ENCODE results near the gene PRSS27. TPM values are rescaled to one million over a fixed set of nuclear protein-coding genes. Genes with fewer than 3 reads are reported as not detected.
A peak's percentile ranks its signal among the peaks of the same experiment; 100 is the strongest.
"Not testable (repeated sequence)": the region's sequence is repeated elsewhere in the genome, so short reads cannot be mapped to it uniquely, and the experiment has no call there.

PRSS27 gene
- total and polyA plus RNA-seq, 9 donors, result 0.75 to 1.8 (median 1.6) TPM

- H3K27ac ChIP-seq (ENCODE audit: low read length), result no peak overlapping the region
- no peaks in the 10 kb centered on the region for H3K36me3 ChIP-seq (ENCODE audit: control insufficient read depth, insufficient read depth, low read length)
- no peaks in the 10 kb centered on the region for H3K9me3 ChIP-seq (replicated peaks; ENCODE audit: control insufficient read depth, low read depth, low read length)
- no peak overlapping the region for H3K4me3 ChIP-seq (ENCODE audit: low read length)
- 79% methylated on average over 8 of the region's 16 CpGs for WGBS (ENCODE audit: insufficient coverage)
- no peak for DNase-seq
- peaks cover 8% of the 10 kb centered on the region for H3K4me1 ChIP-seq (ENCODE audit: control insufficient read depth, insufficient read depth, low read length)
- H3K27me3 ChIP-seq (ENCODE audit: control insufficient read depth, insufficient read depth, low read length), result no peaks in the 10 kb centered on the region
These were observed 44.3 kb downstream of the PRSS27 start for GRCh38 chr16:2675714-2676113.

DNA sequence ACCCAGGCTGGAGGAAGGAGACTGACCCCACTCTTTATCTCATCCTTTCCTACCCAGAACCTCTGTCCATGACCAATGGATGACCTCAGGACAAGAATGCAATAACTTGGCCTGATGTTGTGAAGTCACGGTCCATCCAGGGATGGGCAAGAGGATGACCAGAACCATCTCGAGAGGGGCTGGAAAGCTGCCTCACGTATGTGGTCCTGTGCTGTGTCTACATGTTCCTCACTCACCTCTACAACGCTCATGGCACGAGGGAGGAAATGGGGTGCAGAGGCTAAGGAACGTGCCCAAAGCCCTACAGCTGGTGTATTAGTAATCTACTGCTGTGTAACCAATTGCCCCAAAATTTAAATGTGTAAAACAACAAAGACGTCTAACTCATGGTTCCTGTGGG lies 45.0 kb downstream of the PRSS27 start:
- Histone ChIP-seq H3K9me3 (replicated peaks; ENCODE audit: control insufficient read depth, low read depth, low read length) (no peaks in the 10 kb centered on the region), H3K4me3 (ENCODE audit: low read length) (no peak overlapping the region), H3K27ac (ENCODE audit: low read length) (no peak overlapping the region), H3K4me1 (ENCODE audit: control insufficient read depth, insufficient read depth, low read length) (peaks cover 8% of the 10 kb centered on the region), H3K27me3 (ENCODE audit: control insufficient read depth, insufficient read depth, low read length) (no peaks in the 10 kb centered on the region), H3K36me3 (ENCODE audit: control insufficient read depth, insufficient read depth, low read length) (no peaks in the 10 kb centered on the region)
- DNase-seq, result no peak
- 88% methylated on average over 4 of the region's 7 CpGs for WGBS (ENCODE audit: insufficient coverage)

DNA sequence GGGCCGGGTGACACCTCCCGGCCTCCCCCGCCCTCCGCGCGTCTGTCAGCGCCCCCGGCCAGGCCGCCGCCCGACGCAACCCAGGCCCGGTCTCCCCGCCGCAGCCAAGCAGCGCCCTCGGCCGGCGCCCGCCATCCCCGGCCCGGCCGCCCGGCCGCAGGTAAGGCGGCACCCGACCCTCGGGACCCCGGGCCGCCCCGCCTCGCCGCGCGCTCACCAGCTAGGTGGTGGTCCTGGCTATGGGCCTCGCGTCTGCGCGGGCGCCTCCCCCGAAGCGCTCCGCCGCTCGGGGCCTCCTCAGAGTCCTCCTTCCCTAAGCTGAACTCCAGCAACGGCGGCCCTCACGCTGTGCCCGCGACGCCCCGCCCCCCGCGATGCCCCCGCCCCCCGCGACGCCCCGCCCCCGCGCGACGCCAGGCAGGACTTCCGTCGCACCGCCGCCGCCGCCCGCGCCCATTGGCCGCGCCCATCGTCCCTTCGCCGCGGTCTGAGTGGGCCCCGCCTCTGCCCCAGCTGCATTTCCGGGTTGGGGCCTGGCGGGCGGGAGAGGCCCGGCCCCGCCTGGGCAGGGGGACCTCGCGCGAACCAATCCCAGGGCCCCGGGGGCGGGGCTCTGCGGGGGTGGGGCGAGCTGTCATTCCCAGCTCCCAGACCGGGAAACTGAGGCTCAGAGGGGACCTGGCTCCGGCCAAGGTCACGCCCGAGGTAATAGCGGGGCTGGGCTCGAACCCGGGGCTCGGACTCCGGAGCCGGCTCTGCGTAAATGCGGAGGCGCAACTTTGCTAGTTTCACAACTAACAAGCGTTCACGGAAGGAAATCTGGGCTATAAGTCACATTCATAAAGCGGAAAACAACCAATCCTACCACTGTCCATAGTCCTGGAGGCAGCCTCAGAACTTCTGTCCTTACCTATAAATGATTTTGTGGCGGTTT lies 46.7 kb downstream of the PRSS27 start:
- peak; percentile 98 for DNase-seq
- Histone ChIP-seq H3K4me1 (ENCODE audit: control insufficient read depth, insufficient read depth, low read length) (peaks cover 8% of the 10 kb centered on the region), H3K4me3 (ENCODE audit: low read length) (peak overlapping the region; percentile 42), H3K27me3 (ENCODE audit: control insufficient read depth, insufficient read depth, low read length) (no peaks in the 10 kb centered on the region), H3K9me3 (replicated peaks; ENCODE audit: control insufficient read depth, low read depth, low read length) (no peaks in the 10 kb centered on the region), H3K27ac (ENCODE audit: low read length) (peak overlapping the region; percentile 81), H3K36me3 (ENCODE audit: control insufficient read depth, insufficient read depth, low read length) (peaks cover 7% of the 10 kb centered on the region)
- WGBS (ENCODE audit: insufficient coverage), result under 1% methylated on average over 90 of the region's 107 CpGs

- no peak for DNase-seq
- WGBS (ENCODE audit: insufficient coverage), result 94% methylated on average over 13 of the region's 13 CpGs
- H3K4me3 ChIP-seq (ENCODE audit: low read length), result no peak overlapping the region
- H3K4me1 ChIP-seq (ENCODE audit: control insufficient read depth, insufficient read depth, low read length), result peaks cover 8% of the 10 kb centered on the region
- H3K27me3 ChIP-seq (ENCODE audit: control insufficient read depth, insufficient read depth, low read length), result no peaks in the 10 kb centered on the region
- no peak overlapping the region for H3K27ac ChIP-seq (ENCODE audit: low read length)
- no peaks in the 10 kb centered on the region for H3K9me3 ChIP-seq (replicated peaks; ENCODE audit: control insufficient read depth, low read depth, low read length)
- H3K36me3 ChIP-seq (ENCODE audit: control insufficient read depth, insufficient read depth, low read length), result peaks cover 7% of the 10 kb centered on the region
These were observed 48.3 kb downstream of the PRSS27 start for GRCh38 chr16:2671741-2672140.

DNA sequence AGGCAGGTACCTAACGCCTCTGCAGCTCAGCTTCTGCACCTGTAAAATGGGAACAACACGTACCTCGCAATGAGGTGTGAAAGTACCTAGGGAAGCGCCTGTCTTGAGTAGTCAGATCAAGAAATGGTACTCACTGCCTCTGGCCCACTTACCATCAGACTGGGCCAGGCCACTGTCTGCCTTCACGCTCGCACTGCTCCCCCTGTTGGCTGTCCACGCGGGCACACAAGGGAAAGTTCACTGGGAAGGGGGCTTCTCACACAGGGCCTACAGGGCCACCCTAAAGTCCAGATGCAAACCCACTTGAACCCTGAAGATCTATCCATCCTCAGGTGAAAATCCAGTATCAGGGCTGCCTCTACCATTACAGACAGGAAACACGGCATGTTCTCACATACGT lies 48.8 kb downstream of the PRSS27 start:
- H3K27me3 ChIP-seq (ENCODE audit: control insufficient read depth, insufficient read depth, low read length); H3K36me3 ChIP-seq (ENCODE audit: control insufficient read depth, insufficient read depth, low read length): not testable (repeated sequence)
- WGBS (ENCODE audit: insufficient coverage), result 88% methylated on average over 3 of the region's 10 CpGs

GRCh38 chr16:2670017-2670416 lies 50.0 kb downstream of the PRSS27 start:
- 1% methylated on average over 8 of the region's 15 CpGs for WGBS (ENCODE audit: insufficient coverage)
- H3K36me3 ChIP-seq (ENCODE audit: control insufficient read depth, insufficient read depth, low read length); H3K4me3 ChIP-seq (ENCODE audit: low read length); H3K27ac ChIP-seq (ENCODE audit: low read length); H3K27me3 ChIP-seq (ENCODE audit: control insufficient read depth, insufficient read depth, low read length); H3K9me3 ChIP-seq (replicated peaks; ENCODE audit: control insufficient read depth, low read depth, low read length); H3K4me1 ChIP-seq (ENCODE audit: control insufficient read depth, insufficient read depth, low read length): not testable (repeated sequence)
- DNase-seq, result peak; percentile 40

More for the DNA sequence above, 48.8 kb downstream of the PRSS27 start:
- H3K4me1 ChIP-seq (ENCODE audit: control insufficient read depth, insufficient read depth, low read length); H3K4me3 ChIP-seq (ENCODE audit: low read length); H3K27ac ChIP-seq (ENCODE audit: low read length); DNase-seq; H3K9me3 ChIP-seq (replicated peaks; ENCODE audit: control insufficient read depth, low read depth, low read length): not testable (repeated sequence)

DNA sequence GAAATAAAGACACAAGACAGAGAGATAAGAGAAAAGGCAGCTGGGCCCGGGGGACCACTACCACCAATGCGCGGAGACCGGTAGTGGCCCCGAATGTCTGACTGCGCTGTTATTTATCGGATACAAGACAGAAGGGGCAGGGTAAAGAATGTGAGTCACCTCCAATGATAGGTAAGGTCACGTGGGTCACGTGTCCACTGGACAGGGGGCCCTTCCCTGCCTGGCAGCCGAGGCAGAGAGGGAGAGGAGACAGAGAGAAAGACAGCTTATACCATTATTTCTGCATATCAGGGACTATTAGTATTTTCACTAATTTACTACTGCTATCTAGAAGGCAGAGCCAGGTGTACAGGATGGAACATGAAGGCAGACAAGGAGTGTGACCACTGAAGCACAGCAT lies 50.4 kb downstream of the PRSS27 start:
- not testable (repeated sequence) for DNase-seq; H3K27ac ChIP-seq (ENCODE audit: low read length); H3K4me1 ChIP-seq (ENCODE audit: control insufficient read depth, insufficient read depth, low read length); H3K36me3 ChIP-seq (ENCODE audit: control insufficient read depth, insufficient read depth, low read length); H3K27me3 ChIP-seq (ENCODE audit: control insufficient read depth, insufficient read depth, low read length); H3K4me3 ChIP-seq (ENCODE audit: low read length); H3K9me3 ChIP-seq (replicated peaks; ENCODE audit: control insufficient read depth, low read depth, low read length)
- WGBS (ENCODE audit: insufficient coverage), result 100% methylated on average over 4 of the region's 10 CpGs

DNA sequence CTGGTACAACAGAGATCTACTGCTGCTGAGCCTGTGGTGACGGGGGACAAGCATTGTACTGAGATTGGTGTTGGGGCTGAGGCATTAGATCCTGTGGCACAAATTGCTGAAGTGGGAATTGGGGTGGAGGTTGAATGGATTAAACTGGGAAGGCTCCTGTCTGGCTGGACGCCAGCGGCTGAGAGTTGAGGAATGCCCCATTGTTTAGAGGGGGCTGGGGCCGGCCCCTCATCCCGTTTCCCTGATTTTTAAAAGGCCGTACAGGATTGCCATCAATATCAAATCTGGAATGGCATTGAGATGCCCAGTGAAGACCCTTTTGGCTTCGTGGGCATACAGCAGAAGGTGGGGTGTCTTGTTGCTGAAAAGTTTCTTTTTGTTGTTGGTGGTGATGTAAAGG lies 53.4 kb downstream of the PRSS27 start:
- H3K9me3 ChIP-seq (replicated peaks; ENCODE audit: control insufficient read depth, low read depth, low read length); H3K27ac ChIP-seq (ENCODE audit: low read length); DNase-seq; H3K27me3 ChIP-seq (ENCODE audit: control insufficient read depth, insufficient read depth, low read length); H3K4me1 ChIP-seq (ENCODE audit: control insufficient read depth, insufficient read depth, low read length); H3K4me3 ChIP-seq (ENCODE audit: low read length): not testable (repeated sequence)
- peaks cover 10% of the 10 kb centered on the region for H3K36me3 ChIP-seq (ENCODE audit: control insufficient read depth, insufficient read depth, low read length)
- 69% methylated on average over 6 of the region's 7 CpGs for WGBS (ENCODE audit: insufficient coverage)

- Histone ChIP-seq H3K36me3 (ENCODE audit: control insufficient read depth, insufficient read depth, low read length) (peaks cover 10% of the 10 kb centered on the region), H3K4me3 (ENCODE audit: low read length) (no peak overlapping the region), H3K9me3 (replicated peaks; ENCODE audit: control insufficient read depth, low read depth, low read length) (no peaks in the 10 kb centered on the region), H3K27ac (ENCODE audit: low read length) (no peak overlapping the region), H3K4me1 (ENCODE audit: control insufficient read depth, insufficient read depth, low read length) (no peaks in the 10 kb centered on the region), H3K27me3 (ENCODE audit: control insufficient read depth, insufficient read depth, low read length) (no peaks in the 10 kb centered on the region)
- 44% methylated on average over 4 of the region's 9 CpGs for WGBS (ENCODE audit: insufficient coverage)
- no peak for DNase-seq
These were observed 55.4 kb downstream of the PRSS27 start for GRCh38 chr16:2664574-2664982.

DNA sequence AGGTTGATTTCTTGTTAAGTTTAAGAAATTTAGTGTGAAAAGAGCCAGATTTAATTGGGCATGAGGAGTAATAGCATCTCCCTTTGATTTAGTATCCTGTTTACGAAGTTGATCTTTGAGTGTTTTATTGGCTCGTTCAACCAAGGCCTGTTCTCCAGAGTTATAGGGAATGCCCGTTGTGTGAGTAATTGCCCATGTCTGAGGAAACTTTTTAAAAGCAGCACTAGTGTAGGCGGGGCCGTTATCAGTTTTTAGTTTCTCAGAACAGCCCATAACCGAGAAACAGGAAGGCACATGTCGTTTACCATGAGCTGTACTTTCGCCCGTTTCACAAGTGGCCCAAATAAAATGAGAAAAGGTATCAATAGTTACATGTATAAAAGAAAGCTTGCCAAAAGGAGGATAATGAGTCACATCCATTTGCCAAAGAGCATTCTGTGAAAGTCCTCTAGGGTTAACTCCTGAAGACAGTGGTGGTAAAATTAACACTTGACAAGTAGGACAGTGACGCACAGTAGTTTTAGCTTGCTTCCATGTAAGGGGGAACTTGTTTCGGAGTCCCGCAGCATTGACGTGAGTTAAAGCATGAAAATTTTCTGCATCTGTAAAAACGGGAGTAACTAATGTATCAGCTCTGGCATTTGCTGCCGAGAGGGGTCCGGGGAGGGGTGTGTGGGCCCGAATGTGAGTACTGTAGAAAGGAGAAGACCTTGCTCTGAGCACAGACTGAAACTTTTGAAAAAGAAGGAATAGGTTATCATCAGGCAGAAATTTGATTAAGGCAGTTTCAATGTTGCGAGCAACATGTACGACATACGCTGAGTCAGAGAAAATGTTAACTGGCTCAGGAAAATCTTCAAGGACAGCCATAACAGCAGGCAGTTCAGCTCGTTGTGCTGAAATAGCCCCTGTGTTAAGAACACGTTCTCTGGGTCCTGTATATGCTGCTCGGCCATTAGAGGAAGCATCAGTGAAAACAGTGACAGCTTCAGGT lies 56.2 kb downstream of the PRSS27 start:
- peak; percentile 31 for DNase-seq
- 24% methylated on average over 20 of the region's 23 CpGs for WGBS (ENCODE audit: insufficient coverage)
- Histone ChIP-seq H3K4me3 (ENCODE audit: low read length) (no peak overlapping the region), H3K4me1 (ENCODE audit: control insufficient read depth, insufficient read depth, low read length) (no peaks in the 10 kb centered on the region), H3K36me3 (ENCODE audit: control insufficient read depth, insufficient read depth, low read length) (peaks cover 8% of the 10 kb centered on the region), H3K27ac (ENCODE audit: low read length) (no peak overlapping the region), H3K27me3 (ENCODE audit: control insufficient read depth, insufficient read depth, low read length) (no peaks in the 10 kb centered on the region), H3K9me3 (replicated peaks; ENCODE audit: control insufficient read depth, low read depth, low read length) (no peaks in the 10 kb centered on the region)
